Hematopoietic multipotent progenitor cell treated with erythropoietin and hydrocortisone succinate and interleukin-3 and kit ligand, for 17 days (in vitro differentiated cells): ENCODE data around the gene GCK.

Experiments used
- DNase-seq: peaks from one replicate; pipeline ENCODE4 v3.0.0-alpha.2; 2015; ENCODE audit warnings: low spot score

Gene GCK

DNA sequence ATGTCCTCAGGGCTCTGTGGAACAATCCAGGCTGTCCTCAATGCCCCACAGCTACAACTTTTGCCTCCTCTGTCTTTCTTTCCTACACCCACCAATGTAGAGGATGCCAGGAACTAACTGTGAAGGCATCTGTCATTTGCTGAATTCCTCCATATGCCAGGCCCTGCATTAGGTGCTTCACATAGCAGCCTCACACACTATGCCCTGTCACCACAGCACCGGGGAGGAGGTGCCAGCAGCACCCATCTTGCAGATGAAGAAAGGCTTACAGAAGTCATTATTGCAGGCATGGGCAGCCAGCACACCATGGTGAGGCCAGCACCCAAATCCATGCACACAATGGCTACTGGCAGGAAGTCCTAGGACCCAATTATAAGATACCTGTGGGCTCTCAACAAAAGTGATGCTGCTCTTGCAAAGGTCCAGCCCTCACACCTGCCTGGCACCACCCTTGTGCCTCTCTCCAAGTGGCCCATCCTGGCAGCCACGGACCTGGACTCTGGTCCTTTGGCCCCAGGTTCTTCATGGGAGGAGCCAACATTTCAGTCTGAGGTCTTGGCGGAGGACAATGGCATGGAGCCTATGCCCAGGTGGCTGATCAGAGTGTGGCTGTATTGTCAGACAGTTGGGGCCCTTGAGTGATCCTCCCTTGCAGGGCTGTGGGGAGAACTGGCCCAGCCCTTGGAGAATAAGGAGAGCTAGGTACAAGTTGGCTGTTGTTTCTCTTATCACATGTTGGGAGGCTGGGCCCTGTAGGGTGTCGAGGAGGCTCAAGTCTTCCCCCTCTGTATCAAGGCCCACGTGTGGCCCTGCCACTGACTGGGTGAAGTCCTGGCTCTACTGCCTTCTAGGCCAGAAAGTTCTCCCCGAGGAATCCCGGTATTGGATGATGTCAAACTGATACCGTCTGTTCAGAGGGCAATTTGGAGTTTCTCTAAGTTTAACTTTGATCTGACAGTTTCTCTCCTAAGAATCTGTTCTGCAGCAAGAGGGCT is 33.8 kb downstream of the GCK start:
- no peak for DNase-seq

DNA sequence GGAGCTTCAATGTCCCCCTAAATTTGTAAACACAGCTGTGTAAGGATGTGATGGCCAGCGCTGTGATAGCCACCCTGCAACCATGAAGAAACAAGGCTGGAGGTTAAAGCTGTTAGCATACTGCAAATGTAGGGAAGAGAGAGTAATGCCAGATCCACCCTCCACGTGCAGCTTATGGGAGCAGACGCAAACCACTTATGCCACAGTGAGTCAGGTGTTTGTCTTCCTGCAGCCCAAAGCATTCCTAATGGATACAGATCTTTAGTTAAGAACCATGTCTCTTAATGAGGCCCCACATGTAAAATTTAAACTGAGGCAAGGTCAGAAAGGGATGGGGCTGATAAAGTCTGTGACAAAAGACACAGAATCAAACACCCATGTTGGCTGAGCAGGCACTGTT is 34.5 kb downstream of the GCK start:
- no peak for DNase-seq

DNA sequence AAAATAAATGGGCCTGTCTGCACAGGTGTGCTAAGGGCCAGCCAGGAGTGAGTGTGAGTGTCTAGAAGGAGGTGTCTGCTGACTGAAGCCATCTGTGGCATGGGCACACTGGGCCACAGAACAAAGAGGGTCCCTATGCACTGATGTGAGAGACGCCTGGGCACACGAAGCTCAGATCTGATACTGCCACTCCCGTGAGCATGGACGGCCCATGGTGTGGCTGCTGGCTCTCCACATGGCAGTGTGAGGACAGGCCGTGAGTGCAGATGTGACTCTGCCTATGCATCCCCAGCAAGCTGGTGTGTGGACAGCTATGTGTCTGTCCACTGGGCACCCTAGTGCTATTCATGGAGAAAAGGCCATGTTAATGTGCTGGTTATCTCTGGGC is 35.3 kb downstream of the GCK start:
- DNase-seq = no peak

DNA sequence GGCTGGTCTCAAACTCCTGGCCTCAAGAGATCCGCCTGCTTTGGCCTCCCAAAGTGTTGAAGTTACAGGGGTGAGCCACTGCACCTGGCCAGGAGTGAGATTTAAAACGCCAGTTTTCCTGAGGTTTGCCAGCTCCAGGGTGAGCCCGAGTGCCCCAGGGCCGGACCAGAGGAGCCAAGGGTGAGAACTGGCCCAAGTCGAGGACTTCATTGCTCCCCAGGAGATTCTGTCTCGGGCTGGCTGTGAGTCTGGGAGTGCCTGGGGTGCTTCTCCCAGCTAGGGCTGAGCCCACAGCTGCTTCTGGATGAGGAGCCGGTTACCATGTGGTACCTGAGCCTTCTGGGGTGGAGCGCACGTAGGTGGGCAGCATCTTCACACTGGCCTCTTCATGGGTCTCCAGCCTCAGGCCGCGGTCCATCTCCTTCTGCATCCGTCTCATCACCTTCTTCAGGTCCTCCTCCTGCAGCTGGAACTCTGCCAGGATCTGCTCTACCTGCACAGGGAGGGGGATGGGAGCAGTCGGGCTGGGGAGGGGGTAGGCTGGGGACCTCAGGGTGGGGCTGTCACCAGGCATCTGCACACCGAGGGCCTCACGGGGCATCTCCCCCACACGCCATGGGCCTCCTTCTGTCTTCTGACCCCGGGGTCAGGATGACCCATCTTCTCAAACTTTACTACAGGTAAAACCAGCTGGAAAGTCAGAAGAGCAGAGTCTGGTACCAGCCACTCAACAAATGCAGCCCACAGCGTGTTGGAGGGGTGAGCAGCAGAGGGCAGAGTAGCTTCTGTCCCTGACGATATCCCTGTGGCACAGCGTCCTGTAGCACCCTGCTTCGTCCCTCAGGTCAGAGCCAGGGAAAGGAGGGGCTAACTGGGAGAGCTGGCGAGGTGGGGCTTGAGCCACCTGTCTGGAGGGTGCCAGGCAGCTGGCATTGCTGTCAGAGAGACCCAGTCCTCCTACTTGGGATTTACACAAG is 36.0 kb downstream of the GCK start:
- DNase-seq = no peak

DNA sequence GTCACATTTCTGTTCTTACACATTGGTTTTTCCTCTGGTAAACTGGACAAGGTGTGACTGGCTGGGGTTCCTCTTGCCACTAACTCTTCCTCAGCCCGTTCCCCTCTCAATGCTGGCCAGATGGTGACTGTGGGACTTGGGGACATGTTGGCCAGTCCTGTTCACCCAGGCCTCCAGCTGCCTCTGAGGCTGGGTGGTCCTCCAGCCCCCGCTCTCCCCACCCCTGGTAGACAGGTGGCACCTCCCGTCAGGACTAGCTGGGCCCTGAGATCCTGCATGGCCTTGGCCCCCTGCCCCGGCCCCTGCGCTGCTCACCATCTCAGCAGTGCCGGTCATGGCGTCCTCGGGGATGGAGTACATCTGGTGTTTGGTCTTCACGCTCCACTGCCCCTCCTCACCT is 37.3 kb downstream of the GCK start:
- DNase-seq = no peak

DNA sequence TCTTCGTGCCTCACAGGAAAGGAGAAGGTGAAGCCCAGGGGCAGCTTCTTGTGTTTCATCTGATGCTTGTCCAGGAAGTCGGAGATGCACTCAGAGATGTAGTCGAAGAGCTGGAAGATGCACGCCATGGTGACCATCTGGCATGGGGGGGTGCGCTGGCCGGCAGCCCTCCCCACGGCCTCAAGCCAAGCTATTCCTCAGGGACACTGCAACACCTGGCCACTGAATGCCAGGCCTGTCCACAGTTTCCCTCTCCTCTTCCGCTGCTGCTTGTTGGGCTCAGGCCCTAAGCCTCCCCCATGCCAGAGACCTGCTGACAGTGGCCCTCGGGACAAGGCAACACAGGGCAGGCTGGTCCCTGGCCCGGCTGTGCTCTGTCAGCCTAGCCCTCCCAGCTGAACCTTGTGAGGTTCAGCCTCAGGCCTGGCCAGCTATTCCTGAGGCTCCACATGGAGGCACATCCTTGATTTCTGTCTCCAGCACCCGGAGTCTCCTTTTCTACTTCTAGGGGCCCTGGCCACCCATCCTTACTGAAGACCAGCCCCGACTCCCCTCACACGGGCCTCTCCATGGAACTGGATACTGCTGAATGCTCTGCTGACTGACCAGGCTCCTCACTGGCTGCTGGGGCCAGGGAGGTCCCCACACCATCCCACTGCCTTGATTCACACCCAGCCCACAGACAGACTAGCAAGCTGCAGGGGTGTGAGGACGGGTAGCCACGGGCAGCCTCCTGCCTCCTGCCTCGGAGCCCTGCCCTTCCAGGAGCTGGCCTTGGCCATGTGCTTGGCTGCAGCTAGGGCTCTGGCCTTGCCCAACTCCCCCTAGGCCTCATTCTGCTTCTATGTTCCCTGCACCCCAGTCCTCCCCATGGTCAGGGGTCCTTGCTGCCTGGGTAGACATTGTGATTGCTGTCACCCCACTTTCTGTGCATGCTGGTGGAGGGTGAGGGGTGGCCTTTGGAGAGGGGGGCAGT is 38.0 kb downstream of the GCK start:
- no peak for DNase-seq

DNA sequence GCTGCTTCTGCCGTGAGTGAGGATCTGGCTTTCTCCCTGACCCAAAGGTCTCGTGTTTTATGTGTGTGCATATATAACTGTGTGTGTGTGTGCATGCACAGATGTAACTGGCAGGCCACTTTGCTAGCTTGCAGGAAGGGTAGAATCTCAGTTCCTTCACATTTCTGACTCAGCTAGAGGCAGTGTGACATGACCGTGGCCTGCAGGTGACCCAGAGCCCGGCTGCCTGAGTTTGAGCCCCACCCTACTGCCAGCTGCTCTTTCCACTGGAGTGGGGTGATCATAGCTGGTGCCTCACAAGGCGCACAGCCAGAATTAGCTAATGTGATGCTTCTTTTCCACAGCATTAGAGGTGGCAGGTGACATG is 38.8 kb downstream of the GCK start:
- no peak for DNase-seq

DNA sequence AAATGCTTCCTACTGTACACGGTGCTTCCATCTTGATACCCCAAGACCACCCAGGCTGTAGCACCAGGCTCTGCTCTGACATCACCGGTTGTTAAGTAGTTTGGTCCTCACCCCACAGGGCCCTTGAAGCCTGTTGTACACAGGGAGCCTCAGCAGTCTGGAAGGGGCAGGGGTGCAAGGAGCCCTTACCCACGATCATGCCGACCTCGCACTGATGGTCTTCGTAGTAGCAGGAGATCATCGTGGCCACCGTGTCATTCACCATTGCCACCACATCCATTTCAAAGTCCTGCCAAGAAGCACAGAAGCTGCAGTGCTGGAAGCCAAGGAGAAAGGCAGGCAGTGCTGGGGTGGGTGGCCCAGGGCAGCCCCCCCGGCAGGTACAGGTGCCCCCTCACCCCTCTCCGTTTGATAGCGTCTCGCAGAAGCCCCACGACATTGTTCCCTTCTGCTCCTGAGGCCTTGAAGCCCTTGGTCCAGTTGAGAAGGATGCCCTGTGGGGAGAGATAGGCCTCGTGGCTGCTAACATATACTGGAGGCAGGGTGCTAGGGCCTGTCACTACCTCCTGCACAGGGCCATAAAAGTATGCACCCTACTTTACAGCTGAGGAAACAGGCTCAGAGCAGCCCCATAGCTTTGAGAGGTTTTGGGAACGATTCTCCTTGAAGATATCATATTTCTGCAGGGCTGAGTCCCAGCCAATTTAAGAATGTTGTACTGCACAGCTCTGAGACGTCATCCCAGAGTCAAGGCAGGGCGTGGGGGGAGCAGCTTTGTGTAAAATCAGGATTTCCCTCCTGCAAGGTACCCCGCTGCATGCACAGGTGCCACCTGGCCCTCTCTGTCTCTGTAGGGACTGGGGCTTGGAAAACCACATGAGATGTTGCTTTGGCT is 39.4 kb downstream of the GCK start:
- no peak for DNase-seq

DNA sequence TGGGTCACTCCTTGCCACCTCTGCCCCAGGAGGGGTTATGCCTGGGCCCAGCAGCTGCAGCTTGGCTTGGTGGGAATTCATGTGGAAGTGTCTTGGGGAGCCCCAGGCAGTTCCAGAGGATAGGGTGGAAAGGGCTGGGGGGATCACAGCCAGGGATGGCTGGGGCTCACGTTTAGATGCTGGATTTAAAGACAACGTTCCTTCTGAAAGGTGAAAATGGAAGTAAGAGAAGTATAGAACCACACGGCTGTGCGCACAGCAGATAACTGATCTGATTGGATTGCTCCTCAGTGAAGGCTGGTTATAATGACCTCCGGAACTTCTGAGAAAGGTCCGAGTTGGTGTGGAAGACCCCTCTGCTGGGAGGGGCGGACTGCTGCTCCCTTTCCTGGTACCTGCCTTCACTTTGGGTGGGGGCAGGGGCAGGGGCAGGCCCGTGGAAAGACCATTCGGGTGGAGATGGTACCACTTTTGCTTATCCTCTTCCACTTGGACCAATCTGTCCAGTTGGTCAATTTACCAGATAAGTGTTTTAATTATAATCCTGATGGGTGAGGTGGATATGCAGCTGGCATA is 40.2 kb downstream of the GCK start:
- DNase-seq = no peak

DNA sequence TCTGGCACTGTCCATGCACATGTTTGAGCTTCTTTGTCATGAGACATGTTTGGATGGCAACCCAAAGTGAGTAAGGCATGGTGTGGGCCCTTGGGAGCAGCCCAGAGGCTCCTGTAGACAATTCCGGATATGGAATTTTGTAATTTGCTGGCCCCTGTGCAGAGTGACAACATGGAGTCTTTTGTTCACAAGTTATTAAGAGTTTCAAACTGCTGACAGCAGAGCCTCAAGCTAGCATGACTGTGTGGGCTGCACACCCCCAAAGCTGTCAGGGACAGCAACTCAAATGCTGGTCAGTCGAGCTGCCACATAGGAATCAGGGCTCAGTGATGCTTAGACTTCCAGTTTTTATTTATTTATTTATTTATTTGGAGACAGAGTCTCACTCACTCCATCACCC is 41.1 kb downstream of the GCK start:
- DNase-seq = no peak

DNA sequence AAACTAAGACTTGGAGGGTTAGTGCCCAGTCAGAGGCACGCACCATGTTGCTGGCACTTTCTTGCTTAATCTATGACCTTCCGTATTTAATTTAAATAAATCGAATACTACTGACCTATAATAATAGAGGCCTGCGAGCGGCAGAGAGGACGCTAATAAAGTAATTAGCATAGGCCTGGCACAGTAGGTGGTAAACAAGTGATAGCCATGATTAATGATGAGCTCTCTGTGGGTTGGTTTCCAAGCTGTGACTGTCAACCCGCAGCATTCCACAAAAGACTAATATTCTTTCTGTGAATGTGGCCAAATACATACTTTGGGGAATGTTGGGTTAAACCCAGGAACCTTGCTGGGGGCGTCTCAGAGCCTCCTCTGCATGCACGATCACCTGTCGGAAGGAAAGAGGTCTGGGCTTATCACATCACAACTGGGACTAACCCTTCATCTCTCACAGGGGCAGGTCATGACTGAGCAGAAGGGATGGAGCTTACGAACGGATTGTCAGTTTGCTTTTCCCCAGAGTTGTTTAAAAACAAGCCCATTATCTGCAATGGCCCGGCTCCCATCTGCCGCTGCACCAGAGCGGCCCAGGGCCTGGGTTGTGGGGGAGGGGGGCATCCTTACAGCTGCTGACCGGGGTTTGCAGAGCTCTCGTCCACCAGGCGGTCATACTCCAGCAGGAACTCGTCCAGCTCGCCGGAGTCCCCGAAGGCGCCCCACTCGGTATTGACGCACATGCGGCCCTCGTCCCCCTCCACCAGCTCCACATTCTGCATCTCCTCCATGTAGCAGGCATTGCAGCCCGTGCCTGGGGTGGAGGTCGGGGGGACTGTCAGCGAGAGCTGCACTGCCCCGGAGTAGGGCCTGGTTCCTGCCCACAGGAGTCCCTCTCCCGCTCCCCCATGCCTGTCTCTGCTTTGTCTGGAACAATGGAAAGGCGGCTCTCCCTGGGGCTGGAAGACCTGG is 41.9 kb downstream of the GCK start:
- DNase-seq = no peak

DNA sequence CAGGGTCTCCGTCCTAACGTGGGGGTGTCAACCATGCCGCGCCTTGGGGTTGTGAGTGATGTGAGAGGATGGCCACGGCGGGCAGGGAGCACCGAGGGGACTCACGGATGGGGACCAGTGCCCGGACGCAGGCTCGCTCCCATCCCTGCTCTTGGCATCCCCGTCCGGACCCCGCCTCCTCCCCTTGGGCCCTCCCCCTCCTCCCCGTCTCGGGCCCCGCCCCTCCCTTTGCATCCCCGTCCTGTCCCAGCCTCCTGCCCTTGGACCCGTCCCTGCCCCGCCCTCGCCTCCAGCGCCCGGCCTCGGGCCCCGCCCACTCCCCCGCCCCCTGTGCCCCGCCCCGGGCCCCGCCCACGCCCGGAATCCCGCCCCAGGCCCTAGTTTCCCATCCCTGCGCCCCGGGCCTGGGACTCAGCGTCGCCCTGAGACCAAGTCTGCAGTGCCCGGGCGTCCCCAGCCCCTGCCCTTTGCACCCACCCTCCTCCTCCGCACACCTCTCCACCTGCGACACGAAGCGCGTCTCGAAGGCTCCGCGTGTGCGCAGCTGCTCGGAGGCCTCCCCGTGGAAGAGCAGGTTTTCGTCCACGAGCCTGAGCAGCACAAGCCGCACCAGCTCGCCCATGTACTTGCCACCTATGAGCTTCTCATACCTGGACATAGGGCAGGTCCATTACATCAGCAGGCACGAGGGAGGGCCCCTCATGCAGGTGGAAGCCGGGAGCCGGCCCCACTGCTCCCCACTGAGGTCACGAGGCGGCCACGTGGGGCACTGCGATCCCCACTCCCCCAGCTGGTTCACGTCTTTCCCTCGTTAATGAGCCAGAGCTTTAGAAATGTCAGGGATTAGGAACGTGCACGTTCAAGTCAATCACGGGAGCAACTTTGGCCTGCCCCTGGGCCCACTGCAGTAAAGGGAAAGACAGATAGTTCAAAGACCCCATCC is 43.0 kb downstream of the GCK start:
- DNase-seq = no peak

DNA sequence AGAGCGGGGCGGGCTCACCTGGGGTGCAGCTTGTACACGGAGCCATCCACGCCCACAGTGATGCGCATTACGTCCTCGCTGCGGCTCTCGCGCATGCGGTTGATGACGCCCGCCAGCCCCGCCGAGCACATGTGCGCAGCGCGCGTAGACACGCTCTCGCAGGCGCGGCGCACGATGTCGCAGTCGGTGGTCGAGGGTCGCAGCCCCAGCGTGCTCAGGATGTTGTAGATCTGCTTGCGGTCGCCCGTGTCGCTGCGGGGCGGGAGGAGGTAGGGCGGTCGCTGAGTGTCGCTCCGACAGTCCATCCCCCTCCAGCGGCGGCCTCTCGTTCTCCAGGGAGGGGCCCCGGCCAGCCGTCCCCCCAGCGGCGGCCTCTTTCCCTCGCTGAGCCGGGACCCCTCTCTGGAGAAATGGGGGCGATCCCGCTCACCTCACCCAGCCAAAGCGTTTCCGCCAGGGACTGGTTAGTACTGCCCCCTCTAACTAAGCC is 43.7 kb downstream of the GCK start:
- DNase-seq = no peak

DNA sequence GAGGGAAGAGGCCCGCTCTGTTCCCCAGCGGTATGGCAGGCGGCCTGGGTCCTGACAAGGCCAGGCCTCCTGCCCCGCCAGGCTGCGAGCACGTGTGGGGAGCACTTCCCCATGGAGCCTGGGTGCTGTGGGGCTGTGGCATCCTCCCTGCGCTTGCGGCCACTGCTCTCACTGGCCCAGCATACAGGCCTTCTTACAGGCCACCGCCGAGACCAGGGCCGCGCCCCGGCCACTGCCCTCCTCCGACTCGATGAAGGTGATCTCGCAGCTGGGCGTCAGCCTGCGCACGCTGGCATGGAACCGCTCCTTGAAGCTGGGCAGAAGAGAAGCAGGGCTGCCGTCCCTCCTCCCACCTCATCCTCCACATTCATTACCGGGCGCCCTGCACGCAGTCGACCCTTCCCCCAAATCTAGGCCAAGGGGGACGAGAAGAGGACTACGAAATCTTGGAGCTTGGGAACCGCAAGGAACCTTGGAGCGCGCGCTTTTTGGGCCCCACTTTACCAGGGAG is 44.2 kb downstream of the GCK start:
- DNase-seq = no peak

DNA sequence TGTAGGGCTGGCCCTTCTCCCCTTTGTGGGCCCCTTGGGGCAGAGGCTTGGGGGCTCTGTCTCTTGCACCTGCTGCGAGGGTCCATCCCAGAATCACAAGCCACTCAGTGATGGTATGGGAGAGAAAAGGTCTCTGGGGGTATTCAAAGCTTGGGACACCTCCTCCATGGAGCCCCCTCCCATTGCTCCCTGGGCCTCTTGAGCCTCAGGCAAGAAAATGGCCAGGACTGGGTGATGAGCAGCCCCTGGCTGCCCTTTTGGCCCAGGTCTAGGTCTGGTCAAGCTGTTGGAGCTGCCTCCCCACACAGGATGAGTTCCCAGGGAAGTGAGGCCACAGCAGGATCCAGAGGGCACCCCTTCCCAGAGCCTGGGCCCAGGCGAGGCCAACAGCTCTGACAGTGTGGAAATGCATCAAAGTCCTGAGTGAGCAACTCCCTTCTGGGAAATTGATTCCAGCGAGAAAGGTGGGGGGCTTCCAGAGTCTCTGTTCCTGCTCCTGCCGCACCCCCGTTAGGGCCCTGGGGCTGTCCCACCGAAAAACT is 44.7 kb downstream of the GCK start:
- no peak for DNase-seq

DNA sequence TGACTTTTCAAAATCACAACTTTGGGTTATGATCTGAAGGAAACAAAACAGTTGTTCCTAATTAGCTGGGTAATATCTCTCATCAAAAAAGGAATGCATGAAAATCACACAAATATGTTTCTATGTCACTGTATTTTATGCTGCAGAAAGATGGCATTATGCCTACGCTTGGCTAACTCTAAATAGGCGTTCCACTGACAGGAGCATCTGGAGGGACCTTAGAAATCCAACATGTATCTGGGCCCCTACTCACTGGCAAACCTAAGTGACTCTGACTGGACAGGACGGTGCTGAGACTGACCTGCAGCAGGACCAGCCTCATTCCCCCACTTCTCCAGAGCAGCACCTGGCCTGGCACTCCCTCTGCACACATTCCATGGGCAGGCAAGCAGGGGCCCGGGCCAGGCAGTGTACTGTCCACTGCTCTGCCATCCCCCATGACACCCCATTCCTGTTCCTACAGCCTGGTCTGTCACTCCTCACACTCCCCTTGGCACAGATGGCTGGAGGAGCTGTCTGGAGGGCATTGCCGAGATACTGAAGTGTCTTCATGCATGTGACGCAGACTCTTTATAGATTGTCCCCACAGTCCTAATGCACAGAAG is 45.5 kb downstream of the GCK start:
- DNase-seq = no peak

DNA sequence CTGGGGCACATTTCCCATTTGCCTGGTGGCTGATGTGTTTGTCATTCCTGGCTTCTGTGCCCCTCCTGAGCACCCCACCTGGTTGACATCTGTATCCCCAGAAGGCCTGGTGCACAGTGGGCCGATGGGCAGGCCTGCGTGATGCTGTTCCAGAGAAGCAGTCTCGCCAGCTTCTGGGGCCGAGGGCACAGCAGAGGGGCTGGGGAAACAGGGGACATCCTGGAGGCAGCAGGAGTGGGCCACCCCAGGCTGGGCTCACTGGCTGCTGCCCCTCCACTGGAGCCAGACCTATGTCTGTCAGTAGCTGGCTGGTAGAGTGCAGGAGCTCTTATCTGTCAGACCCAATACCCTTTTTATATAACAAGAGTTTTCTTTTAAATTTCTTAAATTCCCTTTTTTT is 47.2 kb downstream of the GCK start:
- no peak for DNase-seq
